ENCODE measurements around the gene PTPN4.

The PTPN4 gene

DNA sequence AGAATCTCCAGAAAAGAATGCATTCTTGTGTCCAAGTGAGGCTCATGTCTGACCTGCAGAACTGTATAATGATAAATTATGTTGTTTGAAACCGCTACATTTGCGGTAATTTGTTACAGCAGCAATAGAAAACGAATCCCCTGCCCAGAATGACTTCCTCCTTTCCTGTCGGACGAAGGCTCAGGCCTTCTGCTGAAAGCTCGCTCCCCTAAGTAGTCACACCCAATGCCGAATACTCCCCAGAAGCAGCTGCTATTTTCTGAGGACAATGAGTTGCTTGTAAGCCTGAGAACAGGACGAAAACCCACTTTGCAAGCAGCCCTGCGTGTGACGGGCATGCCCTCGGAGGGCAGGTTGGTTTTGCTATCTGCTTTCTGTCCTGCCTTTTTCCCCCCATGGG is 27.7 kb upstream of the PTPN4 start:
- no peak for DNase-seq (ENCODE audit: low read depth in 2 of 2)

DNA sequence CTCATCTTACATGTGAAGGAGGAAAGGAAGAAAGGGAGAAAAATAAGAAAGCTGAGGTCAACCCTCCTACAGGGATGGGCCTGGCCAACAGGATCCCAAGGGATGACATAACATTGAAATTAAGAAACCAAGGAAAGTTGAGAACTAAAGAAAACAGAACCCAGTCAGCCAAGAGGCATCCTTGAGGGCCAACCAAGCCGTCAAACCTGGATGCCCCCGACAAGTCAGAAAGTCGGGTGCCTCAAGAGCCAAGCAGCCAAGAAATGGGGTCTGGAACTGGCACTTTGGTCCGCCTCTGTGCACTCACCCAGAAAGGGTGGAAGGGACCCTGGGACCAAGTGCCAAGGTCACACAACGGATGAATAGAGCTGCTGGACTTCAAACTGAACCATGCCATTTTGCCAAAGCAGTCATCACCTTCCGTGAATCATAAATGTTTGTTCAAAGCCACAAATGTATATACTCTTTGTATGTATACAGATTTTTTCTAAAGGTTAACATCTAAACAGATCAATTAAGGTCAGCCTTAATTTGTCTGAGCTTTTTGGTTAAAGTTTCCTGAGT is 27.0 kb upstream of the PTPN4 start:
- no peak for DNase-seq (ENCODE audit: low read depth in 2 of 2)

DNA sequence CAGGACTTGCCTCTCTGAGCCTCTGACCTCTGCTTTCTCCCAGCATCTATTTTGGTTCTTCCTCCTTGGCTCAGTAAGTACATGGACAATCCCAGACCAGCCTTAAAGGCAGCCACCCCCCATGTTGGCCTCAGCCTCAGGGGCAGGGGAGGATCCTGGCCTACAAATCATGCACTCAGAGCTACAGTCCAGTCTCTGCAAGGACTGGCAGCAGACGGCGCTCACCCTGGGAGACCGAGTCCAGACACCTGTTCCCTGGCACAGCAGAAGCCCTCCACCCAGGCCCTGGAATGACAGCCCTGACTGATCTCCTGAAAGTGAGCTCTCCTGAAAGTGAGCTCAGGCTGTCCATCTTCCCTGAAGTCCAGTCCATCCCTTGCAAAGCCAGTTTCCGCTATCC is 25.7 kb upstream of the PTPN4 start:
- DNase-seq (ENCODE audit: low read depth in 2 of 2) = no peak

DNA sequence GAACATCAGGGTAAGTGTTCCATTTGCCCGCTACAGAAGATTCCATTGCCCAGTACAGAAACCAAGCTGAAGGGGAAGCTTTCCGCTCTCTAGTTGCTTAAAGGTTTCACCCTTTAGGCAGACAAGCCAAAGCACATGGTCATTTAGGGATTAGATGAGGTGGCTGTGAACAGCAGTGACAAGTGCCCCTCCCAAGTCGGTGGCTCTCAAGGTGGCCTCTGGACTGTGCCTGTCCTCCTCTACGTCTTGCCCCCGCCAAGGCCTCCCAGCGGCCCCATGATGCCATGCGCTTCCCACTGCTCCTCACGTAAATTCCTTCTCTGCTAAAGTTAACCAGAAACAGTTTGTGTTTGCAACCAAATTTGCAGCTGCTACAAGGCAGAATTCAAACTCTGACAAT is 24.2 kb upstream of the PTPN4 start:
- DNase-seq (ENCODE audit: low read depth in 2 of 2) = no peak

DNA sequence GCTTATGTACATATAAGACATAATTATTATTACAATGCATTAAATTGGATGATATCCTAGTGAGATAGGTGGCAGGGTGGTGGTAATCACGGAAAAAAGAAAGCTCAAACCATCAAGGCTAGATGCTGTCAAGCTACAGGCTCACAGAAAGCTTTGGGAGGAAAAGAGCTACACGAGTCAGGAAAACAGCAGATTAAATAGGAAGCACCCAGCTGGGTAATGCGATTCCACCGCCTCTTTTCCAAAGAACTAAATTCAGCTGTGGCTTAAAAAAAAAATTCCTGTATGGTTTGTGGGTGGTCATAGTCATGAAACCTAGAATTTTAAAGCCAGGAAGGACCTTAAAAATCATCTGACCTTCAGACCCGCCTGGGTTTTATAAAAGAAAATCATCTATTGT is 23.7 kb upstream of the PTPN4 start:
- DNase-seq (ENCODE audit: low read depth in 2 of 2) = no peak

DNA sequence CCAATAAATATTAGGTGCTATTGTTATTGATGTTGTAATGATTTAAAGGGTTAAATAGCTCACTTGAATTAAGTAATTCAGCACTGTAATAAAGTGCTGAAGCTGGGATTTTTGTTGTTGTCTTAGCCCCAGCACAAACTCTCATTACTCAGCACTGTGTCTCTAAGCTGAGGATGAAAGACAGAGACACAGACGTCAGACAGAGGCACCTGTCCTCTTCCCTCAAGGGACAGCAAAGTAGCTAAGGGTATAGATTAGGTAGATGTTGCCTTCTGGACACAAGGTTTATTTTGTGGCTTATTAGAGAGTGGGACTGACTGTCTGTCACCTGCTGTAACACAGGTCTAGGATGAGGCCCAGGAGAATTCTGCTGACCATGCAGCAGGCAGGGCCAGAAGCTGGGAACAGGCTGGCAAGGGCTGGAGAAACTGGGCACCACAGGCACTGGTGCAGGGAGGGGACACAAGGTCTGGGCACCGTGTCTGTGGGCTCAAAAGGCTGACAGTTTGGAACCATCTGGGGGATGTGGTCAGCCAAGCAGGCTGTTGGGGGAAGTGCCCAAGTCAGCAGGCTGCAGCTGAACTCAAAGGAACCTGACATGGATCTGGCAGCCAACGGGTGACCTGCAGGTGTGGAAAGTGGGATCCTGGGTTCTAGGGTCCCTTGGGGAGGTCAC is 20.0 kb upstream of the PTPN4 start:
- no peak for DNase-seq (ENCODE audit: low read depth in 2 of 2)

DNA sequence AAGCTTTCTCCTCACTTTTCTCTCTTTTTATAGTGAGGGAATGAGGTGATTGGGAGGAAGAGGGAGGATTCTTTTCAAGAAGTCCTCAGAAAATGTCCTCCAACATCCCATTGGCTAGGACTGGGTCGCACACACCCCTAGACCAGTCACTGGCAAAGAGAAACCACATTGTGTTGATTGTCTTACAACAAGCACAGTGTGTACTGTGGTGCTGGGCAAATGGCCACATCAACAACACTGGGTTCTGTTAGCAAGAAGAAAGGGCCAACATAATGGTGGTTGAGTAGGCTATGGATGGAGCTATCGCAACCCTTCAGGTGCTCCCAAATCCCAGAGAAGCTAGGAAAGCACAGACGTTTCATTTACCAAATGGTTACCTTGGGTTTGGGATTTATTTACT is 18.7 kb upstream of the PTPN4 start:
- no peak for DNase-seq (ENCODE audit: low read depth in 2 of 2)

DNA sequence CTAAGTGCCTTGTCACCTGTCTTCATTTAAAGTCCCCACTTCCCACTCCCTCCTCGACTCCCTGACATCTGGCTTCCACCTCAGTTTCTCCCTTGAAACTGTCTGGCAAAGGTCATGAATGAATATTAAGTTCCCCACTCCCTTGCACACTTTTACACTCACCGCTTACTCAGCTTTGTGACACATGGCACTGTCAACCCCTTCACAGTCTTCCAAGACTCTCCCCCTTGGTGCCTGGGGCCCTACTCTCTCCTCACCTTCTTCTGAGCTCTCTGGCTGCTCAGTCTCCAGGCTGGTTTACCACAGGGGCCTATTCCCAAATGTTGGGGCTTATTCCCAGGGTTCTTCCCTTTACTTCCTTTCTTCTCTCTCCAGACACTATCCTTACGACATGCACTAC is 17.9 kb upstream of the PTPN4 start:
- no peak for DNase-seq (ENCODE audit: low read depth in 2 of 2)

DNA sequence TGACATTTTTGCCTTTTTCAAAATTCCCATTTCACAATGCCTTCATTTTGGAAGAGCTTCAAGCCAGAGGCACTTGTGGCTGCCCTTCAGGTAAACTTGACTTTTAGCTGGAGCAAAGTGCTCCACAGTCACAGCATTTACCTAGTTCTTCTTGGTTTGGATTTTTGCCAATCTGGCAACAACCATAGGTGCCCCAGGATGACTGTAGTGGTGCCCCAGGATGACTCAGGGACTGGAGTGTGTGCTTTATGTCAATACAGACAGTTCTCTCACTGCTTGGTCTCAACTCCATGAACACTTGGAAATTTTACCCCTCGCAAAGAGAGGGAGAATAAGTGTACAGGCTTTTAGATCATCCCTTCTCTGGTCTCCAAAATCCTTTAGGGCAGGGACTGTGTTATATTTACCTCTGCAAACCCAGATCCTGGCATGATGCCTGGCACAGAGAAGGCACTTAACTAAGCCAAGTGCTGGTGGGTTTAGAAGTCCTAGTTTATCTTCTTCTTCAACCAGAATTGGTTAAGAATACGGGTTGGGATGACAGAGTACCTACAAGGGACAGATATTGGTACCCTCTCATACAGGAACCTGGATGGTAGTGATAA is 15.3 kb upstream of the PTPN4 start:
- DNase-seq (ENCODE audit: low read depth in 2 of 2) = no peak

DNA sequence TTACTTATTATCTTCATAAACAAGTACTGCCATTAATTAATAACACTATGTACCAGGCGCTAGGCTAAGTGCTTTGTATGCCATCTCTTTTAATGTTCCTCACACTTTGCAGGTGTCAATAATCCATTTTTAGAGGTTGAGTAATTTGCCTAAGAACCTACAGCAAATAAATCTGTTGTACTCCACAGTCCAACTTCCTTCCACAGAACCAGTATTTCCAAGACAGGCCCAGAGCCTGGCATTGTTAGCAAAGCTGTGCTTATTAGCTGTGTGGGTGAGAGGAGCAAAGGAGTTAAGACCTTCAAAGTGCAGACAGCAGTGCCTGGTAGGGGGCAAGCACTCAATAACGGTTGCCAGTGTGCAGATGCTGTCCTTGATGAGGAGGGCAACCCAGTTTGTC is 14.2 kb upstream of the PTPN4 start:
- no peak for DNase-seq (ENCODE audit: low read depth in 2 of 2)

DNA sequence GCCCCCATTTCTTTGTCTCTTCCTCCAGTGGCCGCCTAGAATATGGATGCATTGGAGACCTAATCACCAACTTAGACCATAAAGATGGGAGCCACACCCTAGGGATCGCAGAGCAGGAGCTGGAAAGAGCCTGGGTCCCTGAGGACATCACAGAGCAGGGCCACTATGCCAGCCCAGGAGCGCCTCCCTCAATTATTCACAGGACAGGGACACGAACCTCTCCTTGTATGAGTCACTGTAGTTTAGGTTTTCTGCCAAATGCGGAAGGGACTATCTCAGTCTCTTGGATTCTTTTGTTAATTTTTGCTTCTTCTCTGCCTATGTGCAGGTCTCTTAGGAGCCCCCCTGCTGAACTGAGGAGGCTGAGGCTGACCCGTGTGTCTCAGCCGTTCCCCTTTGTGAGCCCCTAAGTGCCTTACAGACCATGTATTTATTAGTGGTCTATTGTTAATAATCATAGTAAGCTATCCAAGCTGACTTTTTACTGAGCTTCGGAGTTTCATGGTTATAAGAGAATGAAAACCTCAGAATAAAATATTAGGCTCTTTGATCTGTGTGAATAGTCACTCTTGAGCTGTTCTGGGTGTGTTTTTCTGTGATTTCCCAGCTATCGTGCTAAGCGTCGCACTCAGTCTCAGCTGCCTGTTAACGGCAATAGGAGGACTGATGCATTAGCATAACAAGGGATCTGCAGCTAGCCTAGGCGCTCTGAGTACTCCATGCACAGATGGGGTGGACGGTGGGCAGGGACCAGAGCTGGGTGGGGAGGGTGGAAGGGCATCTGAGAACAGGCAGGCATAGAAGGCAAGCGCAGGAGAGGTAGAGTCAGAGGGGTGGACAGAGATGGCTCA is 12.7 kb upstream of the PTPN4 start:
- DNase-seq (ENCODE audit: low read depth in 2 of 2) = no peak

DNA sequence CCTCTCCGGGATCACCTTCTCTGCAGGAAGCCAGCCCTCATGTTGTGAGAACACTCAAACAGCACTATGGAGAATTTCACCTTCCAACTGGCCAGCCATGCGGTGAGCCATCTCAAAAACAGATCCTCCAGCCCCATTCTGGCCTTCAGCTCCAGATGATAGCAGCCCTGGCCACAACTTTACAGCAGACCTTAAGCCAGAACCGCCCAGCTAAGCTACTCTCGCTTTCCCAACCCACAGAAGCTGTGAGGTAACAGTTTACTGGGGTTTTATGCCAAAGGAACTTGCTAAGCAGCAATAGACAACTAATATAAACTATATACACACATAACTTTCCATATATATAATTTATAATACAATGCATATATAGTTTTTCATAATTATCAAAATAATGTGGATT is 11.6 kb upstream of the PTPN4 start:
- no peak for DNase-seq (ENCODE audit: low read depth in 2 of 2)

DNA sequence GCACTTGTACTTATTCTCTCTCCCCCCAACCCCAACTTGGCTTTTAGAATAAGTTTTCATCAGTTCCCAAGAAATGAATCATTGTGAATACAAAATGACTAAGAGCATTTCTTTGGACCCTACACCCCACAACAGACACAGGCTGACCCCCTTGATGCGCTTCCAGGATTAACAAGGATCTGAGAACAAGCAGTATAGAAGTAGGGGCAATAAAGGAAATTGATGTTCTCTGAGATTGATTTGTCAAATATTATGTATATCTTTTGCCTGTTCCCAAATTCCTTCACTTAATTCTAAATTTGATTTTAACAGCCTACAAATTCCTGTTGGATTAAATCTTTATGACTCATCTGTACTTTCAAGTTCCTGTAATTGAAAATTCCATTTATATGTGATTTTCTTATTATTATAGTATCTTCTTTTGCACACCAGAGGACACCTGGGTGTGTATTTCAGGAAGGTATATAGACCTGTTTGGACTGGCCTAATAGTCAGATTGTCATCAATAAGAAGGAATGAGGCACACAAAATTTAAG is 10.2 kb upstream of the PTPN4 start:
- DNase-seq (ENCODE audit: low read depth in 2 of 2) = no peak

DNA sequence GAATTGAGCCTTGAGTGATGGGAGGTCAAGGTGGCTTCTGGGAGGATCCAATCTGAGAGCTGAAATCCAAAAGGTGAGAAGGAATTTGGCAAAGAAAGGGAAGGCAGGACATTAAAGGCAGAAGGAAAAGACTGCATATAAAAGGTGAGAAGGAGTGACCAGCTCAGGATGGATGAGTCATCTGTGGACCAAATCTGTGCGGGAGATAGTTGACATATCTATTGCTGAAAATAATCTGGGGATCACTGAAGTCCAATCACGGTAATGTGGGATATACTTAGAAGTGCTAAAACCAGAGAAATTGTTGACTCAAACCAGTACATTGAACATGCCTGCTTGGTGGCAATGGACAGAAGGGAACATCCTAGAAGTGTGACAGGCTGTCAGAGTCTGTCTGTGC is 8.0 kb upstream of the PTPN4 start:
- DNase-seq (ENCODE audit: low read depth in 2 of 2) = no peak

DNA sequence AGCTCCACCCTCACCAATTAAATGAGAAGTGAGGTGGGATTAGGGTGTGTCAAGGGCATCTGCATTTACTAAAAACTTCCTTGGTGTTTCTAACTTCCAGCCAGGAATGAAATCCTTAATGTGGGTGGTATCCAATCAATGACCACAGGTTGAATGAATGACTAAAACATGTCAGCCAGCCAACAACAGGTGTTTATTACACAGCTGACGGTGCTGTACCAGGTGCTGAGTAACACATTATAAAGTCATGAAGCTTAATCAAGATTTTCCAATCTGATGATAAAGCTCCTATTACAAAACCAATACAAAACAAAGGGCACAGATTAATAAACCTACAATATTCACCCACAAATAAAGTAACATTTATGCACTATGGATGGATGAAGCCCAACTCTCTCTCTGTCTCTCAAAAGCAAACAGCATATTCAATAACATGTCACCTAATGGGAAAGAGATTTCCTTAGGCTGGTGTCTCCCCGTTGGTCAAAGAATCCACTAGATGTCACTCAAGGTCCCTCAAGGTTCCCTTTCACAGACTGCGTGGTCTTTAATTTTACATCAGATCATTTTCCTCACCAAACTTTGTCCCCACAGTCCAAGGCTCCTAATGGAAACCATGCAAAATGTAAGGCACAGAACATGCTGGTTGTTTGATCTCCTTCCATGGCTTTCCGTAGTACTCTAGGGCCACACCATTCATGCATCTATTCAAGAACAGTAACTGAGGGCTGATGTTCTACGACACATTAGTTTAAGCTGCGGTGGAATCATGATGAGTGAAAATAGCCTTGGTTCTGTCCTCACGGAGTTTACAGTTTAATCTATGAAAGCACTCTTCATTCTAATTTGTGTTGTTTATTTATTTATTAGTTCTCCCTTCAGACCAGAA is 6.4 kb upstream of the PTPN4 start:
- DNase-seq (ENCODE audit: low read depth in 2 of 2) = no peak

DNA sequence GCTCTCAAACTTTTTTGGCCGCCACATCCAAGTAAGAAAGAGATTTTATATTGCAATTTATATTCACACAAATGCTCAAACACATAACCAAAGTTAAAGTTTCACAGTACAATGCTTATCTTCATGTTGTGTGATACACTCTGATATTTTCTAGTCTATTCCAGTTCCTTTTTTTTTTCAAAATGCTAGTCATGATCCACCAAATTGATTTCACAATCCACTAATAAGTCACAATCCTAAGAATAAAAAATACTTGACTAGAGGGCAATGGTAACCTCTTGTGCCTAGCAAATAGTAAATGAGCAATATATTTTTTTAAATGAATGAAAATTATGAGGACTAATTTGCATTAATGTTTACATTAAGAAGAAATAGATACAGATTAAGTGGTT is 5.8 kb upstream of the PTPN4 start:
- DNase-seq (ENCODE audit: low read depth in 2 of 2) = no peak

DNA sequence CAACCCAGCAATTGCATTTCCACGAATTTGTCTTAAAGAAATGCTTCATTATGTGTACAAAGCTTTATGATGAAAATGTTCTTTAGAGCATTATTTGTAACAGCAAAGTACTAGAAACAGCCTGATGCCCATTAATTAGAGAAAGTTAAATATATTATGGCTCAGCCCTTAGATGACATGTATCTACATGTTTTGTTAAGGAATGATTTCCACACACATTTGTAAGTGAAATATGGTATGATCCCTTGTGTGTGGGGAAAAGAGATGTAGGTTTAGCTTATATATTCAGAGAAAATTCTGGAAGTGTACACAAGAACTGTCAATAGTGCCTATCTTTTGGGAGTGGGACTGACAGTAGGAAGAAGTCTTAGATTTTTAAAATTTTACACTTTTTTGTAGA is 3.8 kb upstream of the PTPN4 start:
- no peak for DNase-seq (ENCODE audit: low read depth in 2 of 2)

DNA sequence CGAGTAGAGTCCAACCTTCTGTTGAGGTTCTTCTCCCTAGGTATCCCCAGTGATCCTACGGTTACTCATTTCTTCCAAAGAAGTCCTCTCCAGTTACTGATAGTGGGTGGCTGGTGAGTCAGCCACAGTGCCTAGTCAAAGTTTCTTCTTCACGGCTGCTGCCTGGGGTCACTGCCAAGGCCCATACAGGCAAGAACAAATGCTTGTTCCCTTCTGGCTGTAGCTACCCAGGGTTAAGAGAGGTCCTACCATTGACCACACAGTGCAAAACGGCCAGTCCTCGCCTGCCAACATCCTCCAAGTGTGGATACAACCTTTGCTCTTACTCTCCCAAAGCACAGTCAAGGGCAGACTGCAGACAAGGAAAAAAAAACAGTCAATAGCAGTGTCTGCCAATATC is 2.9 kb upstream of the PTPN4 start:
- peak; percentile 18 to 43 for DNase-seq (ENCODE audit: low read depth in 2 of 2)

DNA sequence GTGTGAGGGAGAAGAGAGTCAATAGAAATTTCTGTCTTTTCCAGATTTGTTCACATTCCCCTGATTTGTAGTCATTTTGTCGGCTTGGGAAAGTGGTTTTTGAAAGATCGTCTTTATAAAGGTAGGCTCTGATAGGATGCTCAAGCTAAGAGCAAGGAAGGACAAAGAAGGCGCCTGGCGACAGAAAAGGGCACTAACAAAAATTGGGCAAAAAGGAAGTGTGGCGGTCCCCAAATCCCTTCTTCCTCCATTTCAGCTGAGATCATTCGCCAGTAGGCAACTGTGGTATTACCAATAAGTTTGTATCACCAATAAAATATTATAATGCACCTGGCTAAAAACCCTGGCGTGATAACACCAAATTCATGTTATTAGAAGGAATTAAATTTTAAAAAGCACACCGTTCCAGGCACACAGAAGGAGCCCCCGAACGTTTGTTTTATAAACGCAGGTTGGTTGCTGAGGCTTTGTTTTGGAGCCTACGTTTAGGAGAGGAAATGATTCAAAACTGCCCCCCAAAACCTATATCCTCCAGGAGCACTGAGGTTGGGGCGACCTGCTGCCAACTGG is 756 bp upstream of the PTPN4 start:
- DNase-seq (ENCODE audit: low read depth in 2 of 2) = no peak

DNA sequence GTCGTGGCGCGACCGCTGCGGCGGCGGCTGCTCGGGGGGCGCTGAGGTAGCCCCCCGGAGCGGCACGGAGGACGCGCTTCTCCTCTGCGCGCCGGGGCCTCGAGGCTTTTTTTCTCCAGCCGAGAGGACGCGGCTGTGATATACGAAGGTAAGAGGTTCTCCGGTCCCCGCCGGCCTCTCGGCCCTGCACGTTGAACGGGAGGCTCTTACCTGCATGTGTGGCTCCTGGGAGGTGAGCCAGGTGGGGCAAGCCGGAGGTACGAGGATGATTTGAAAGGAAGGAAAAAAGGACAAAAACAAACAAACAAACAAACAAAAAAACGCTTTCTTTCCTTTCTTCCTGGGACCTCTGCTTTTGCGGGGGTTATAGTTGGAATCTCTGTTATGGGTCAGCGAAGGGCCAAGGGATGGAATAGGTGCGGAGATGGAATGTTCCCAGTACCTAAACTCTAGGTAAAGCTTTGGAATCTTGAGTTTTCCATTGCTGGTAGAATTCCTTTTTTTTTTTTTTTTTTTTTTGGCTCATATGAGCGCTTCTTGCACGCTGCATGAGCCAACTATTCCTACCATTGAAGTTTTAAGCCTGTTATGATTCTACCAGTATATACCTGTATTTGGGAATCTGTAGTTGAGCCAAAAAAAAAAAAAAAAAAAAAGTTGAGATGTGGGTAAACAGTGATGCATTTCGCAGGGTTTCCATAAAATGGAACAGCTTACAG is 674 bp downstream of the PTPN4 start:
- DNase-seq (ENCODE audit: low read depth in 2 of 2) = peak; percentile 9 to 12

DNA sequence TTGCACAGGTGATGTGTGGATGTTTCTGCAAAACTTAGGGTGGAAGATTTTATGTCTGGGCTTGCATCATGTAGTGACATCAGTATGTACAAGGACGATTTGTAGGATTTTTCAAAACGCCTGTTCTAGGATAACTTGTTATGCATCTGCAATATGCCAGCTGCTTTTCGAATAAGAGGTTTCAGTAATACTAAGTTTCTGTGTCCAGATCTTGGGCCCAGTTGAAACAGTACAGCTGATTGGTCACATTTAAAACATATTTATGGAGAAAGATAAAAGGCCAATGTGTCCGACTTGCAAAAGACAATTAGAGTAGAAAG is 1.2 kb downstream of the PTPN4 start:
- DNase-seq (ENCODE audit: low read depth in 2 of 2) = no peak
